GM12875 (cell line): Measurements from ENCODE around the gene POU2F1.

Experiments used
- H3K4me3 ChIP-seq: one replicate; pipeline ENCODE4 v1.5.1; 2011; ENCODE audit warnings: low read depth, low read length, control low read depth
- TF ChIP-seq, protein P1 (sequence below): IDR thresholded peaks from 2 replicates; pipeline ENCODE4 v1.5.1; 2011; ENCODE audit warnings: low read depth, mild to moderate bottlenecking, control low read depth, inconsistent platforms, low read length, moderate library complexity, borderline replicate concordance; ENCODE audit not compliant: insufficient read depth

POU2F1 gene

DNA sequence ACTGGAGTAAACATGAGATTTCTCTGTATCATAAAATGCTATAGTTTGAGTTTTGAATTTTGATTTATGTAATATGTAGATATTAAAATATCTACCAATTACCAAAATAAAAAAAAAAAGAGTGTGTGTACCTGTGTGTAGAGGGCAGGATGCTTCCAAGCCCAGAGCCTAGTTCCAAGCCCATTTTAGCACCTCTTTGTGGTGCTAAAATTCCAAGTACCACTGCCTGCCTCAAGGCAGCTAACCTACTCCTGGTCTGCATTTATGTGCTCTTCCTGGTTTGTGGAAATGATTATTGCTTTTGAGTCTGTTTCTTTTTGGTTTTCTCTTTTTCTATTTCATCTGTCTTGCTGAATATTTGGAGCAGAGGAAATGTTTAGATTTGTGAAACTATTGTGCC is 8.7 kb upstream of the POU2F1 start:
- TF ChIP-seq, protein P1, sequence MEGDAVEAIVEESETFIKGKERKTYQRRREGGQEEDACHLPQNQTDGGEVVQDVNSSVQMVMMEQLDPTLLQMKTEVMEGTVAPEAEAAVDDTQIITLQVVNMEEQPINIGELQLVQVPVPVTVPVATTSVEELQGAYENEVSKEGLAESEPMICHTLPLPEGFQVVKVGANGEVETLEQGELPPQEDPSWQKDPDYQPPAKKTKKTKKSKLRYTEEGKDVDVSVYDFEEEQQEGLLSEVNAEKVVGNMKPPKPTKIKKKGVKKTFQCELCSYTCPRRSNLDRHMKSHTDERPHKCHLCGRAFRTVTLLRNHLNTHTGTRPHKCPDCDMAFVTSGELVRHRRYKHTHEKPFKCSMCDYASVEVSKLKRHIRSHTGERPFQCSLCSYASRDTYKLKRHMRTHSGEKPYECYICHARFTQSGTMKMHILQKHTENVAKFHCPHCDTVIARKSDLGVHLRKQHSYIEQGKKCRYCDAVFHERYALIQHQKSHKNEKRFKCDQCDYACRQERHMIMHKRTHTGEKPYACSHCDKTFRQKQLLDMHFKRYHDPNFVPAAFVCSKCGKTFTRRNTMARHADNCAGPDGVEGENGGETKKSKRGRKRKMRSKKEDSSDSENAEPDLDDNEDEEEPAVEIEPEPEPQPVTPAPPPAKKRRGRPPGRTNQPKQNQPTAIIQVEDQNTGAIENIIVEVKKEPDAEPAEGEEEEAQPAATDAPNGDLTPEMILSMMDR = no peak
- H3K4me3 ChIP-seq = no peak overlapping the region

DNA sequence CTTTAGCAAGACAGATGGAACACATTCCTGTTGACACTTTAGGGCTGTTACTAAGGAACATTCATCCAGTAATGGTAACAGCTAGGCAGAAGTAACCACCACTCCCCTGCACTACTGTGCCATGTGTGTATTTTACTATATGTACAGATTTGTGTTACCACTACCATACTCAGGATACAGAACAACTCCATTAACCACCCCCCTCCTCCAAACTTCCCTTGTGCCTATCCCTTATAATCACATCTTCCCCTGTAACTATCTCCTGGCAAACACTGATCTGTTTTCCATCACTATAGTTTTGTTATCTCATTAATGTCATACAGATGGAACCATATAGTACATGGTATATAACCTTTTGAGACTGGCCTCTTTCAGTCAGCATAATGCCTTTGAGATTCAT is 3.9 kb upstream of the POU2F1 start:
- TF ChIP-seq, protein P1 = no peak
- H3K4me3 ChIP-seq = no peak overlapping the region

DNA sequence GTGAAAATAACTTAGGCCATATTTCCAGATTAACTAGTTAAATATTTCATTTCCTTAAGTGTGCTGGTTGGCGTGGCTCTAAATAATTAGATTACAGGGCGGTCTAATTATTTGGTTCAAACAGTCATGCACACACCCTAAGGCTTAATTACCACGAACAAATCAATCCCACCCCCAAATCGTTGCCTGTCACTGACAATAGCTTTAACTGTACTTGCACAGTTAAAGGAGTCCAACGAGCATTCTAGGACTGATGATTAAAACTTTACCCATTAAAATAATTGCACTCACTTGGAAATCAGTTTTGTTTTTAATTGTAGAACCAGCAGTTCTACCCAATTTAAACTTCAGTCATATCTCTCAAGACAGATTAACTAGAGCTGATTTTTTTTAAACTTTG is 1.5 kb upstream of the POU2F1 start:
- TF ChIP-seq, protein P1 = no peak
- no peak overlapping the region for H3K4me3 ChIP-seq

DNA sequence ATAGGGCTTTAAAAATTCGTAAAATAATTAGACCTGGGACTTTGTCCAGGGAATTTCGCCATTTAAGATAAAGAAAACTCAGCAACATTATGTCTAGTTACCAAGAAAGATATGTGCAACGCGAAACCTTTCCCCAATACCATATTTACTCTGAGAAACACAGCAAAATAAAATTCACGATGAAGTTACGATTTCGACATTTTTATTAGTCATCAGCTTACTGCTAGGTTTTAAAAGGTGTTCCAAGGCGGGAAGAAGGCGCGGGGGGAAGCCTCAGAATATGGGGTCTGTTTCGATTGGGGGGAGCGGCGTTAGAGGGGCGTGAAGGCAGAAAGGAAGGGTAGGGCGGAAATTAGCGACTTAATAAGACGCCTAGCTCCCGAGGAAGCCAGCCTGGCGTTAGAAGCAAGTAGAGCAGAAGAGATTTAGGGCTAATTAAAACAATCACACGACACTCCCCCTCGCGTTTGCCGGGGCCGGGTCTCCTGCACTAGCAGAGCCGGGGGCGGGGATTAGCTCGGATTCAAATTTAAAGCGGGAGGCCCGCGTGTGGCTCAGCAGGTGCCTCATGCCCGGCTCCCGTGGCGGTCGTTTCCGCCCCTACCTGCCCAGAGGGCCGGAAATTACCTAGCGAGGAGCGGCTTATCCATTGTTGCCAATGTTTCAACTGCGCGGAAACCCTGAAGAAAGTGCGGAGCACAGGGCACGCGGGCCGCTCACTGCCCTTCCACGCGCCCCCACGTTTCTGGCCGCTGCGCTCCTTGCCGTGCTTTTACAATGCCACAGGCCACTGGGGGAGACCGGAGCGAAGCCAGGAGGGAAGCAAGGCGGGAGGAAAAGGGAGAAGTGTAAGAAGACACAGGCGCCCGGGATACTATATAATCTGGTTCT is 795 bp upstream of the POU2F1 start:
- H3K4me3 ChIP-seq = peak overlapping the region; percentile 90
- TF ChIP-seq, protein P1 = no peak

DNA sequence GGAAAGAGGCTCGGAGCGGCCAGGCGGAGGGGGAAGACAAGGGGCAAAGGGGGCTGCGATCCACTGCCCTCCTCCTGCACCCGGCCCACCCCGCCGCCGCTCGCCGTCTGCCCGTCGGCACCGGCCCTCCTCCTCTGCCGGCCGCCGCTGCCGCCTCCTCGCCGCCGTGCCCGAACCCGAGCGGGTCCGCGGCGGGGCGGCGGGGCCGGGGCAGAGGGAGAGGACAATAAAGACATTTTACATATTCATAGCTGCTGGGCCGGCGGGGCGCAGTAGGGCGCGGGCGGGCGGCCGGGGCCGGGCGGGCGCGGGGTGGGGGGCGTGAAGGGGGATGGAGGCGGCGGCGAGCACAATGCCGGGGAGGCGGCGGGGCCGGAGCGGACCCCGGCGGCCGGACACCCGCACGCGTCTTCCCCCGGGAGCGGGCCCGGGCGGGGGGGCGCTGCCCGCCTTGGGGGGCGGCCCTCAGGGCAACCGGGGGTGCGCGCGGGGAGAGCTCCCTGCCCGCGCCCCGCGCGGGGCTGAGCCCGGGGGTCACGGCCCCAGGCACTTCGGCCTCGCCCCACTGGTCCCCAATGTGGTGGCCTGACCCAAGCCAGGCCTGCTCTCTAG is 546 bp downstream of the POU2F1 start:
- H3K4me3 ChIP-seq = peak overlapping the region; percentile 88
- TF ChIP-seq, protein P1 = no peak

DNA sequence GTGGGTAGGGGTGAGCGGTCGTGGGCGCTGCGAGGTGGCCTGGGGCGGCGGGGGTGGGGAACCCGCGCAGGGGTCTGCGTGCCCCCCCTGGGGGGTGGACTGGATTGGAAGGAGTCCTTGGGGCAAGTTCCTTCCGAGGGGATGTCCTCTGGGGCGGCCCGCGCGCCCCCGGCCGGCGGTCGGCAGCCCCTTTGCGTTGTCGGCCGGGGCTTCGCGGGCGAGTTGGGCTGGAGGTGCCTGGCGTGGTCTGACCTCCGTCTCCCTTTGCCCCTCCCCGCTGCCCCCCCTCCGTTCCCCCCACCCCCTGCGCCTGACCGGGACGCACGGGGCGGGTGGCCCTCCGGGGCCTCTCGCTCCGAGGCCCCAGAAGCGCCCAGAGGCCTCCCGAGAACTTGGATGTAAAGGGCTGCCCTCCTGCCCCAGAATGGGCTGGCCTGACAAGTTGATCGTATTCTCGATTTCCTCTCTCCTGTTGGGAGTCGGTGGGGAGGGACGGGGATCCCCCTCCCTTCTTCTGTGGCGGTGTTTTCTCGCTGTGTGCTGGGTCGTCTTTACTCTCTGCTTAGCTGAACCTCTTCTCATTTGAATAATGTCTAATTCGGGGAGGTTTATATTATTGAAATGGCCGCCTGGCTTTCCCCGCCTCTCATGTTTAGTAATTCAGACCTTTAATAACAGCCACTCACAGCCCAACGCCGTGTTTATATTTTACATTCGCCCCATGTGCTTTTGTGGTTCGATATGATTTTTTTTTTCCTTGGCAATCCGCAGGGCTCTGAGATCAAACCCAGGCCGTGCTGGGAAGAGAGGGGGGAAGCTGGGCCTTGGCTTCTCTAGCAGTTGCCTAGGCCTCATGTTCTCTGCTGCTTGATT is 1.3 kb downstream of the POU2F1 start:
- peak overlapping the region; percentile 88 for H3K4me3 ChIP-seq
- TF ChIP-seq, protein P1 = no peak
